PC-3 (cell line): ENCODE results near the gene TPST2. TPM values are rescaled to one million over a fixed set of nuclear protein-coding genes. Genes with fewer than 3 reads are reported as not detected.

Experiments
- ATAC-seq: fragments of 200-7000 bp; cut with Tn5 transposase; 2 replicates; pipeline ENCODE4 v1.9.1; 2020; ENCODE audit warnings: mild to moderate bottlenecking, moderate library complexity
- BruUV-seq: library from RNA; stranded (reverse); fragments of 400-500 nt; replicated peaks from 2 replicates; lab custom pipeline; 2021; lab: Mats Ljungman, UMichigan
- CTCF ChIA-PET: fragments of 300-600 bp; sonication (Branson Sonifier 250); formaldehyde crosslinking; loops from one replicate; lab custom pipeline; 2022; ENCODE audit warnings: antibody characterized with exemption; lab: Charles Lee
- POLR2A ChIA-PET: fragments of 300-600 bp; sonication (Branson Sonifier 250); formaldehyde crosslinking; loops from one replicate; lab custom pipeline; 2022; ENCODE audit warnings: antibody characterized with exemption; ENCODE audit not compliant: unreplicated experiment; lab: Charles Lee
- DNase-seq: peaks from one replicate; pipeline ENCODE4 v3.0.0-alpha.2; 2015
- H2AFZ ChIP-seq: fragments of 300-600 bp; sonication (generic); 2 replicates; pipeline ENCODE4 v1.6.0; 2016; ENCODE audit warnings: antibody characterized with exemption, low read length
- H3F3A ChIP-seq: fragments of 300-600 bp; sonication (generic); one replicate; pipeline ENCODE4 v1.6.0; 2017; ENCODE audit warnings: antibody characterized with exemption, low read length, control low read depth, mild to moderate bottlenecking; ENCODE audit not compliant: unreplicated experiment
- H3K27ac ChIP-seq: fragments of 300-600 bp; sonication (generic); 2 replicates; pipeline ENCODE4 v1.5.1; 2016; ENCODE audit warnings: mild to moderate bottlenecking, low read length
- H3K27me3 ChIP-seq: fragments of 300-600 bp; sonication (generic); 2 replicates; pipeline ENCODE4 v1.6.1; 2016; ENCODE audit warnings: low read length, mixed read lengths
- H3K36me3 ChIP-seq: fragments of 300-600 bp; sonication (generic); 2 replicates; pipeline ENCODE4 v1.6.1; 2016; ENCODE audit warnings: low read depth, mixed run types, low read length, mixed read lengths
- H3K4me1 ChIP-seq: fragments of 300-600 bp; sonication (generic); 2 replicates; pipeline ENCODE4 v1.5.1; 2016; ENCODE audit warnings: low read length; ENCODE audit not compliant: insufficient read depth
- H3K4me2 ChIP-seq: fragments of 300-600 bp; sonication (generic); 2 replicates; pipeline ENCODE4 v1.6.0; 2016; ENCODE audit warnings: low read length
- H3K4me3 ChIP-seq: fragments of 300-600 bp; sonication (generic); 2 replicates; pipeline ENCODE4 v1.5.1; 2016; ENCODE audit warnings: mild to moderate bottlenecking, low read length, mixed read lengths
- H3K79me2 ChIP-seq: fragments of 300-600 bp; sonication (generic); 2 replicates; pipeline ENCODE4 v1.6.1; 2017; ENCODE audit warnings: low read length, mixed read lengths
- H3K9ac ChIP-seq: fragments of 300-600 bp; sonication (generic); 2 replicates; pipeline ENCODE4 v1.6.0; 2016; ENCODE audit warnings: mild to moderate bottlenecking, low read length
- H3K9me2 ChIP-seq: fragments of 300-600 bp; sonication (generic); replicated peaks from 2 replicates; pipeline ENCODE4 v1.6.1; 2016; ENCODE audit warnings: mixed run types, low read length, mixed read lengths
- H3K9me3 ChIP-seq: fragments of 300-600 bp; sonication (generic); 2 replicates; pipeline ENCODE4 v1.6.1; 2016; ENCODE audit warnings: low read length, mixed read lengths
- H4K20me1 ChIP-seq: fragments of 300-600 bp; sonication (generic); 2 replicates; pipeline ENCODE4 v1.6.1; 2016; ENCODE audit warnings: low read length, mixed read lengths
- CTCF ChIP-seq: fragments of 300-600 bp; sonication (generic); conservative IDR thresholded peaks from 2 replicates; pipeline ENCODE4 v1.5.1; 2017; ENCODE audit warnings: antibody characterized with exemption, low read depth, mild to moderate bottlenecking, low read length
- EZH2 ChIP-seq: fragments of 300-600 bp; sonication (generic); IDR thresholded peaks from one replicate; pipeline ENCODE4 v1.6.1; 2017; ENCODE audit warnings: antibody characterized with exemption, mild to moderate bottlenecking, low read length; ENCODE audit not compliant: unreplicated experiment
- EZH2phosphoT487 ChIP-seq: fragments of 300-600 bp; sonication (generic); IDR thresholded peaks from 2 replicates; pipeline ENCODE4 v1.6.1; 2018; ENCODE audit warnings: mild to moderate bottlenecking, antibody characterized with exemption, low read length, borderline replicate concordance
- intact Hi-C: fragments of 100-400 bp; cut with micrococcal nuclease; formaldehyde crosslinking; loops from 2 replicates; pipeline ENCODE4 v1.9.0; 2023
- total RNA-seq: library from RNA; depleted of rRNA; stranded (reverse); fragments of >200 nt; gene quantifications from 2 replicates; pipeline ENCODE4 v1.2.3, GENCODE V29; 2014

TPST2 gene
- total RNA-seq, 1 experiment from 2014 or later, result 8.1 TPM

- Histone ChIP-seq H3K27me3 (no peaks in the 10 kb centered on the region), H3K4me1 (no peaks in the 10 kb centered on the region), H3K4me2 (no peak overlapping the region), H3K36me3 (no peaks in the 10 kb centered on the region), H3K4me3 (no peak overlapping the region), H3K9me2 (no peaks in the 10 kb centered on the region), H4K20me1 (no peaks in the 10 kb centered on the region), H3K27ac (no peak overlapping the region), H3F3A (no peaks in the 10 kb centered on the region), H3K79me2 (no peaks in the 10 kb centered on the region), H2AFZ (no peak overlapping the region), H3K9me3 (no peaks in the 10 kb centered on the region), H3K9ac (no peak overlapping the region)
- intact Hi-C loops, result no loop called here
- TF ChIP-seq CTCF (no peak), EZH2phosphoT487 (no peak), EZH2 (no peak)
- no peak for ATAC-seq
- no TSS peak for BruUV-seq
- CTCF ChIA-PET, result no interaction called here
- no peak for DNase-seq
- POLR2A ChIA-PET, result no interaction called here
These were observed 62.1 kb downstream of the TPST2 start for GRCh38 chr22:26527574-26528465.

GRCh38 chr22:26527167-26527566 lies 62.8 kb downstream of the TPST2 start:
- Histone ChIP-seq H3K27me3 (no peaks in the 10 kb centered on the region), H3K4me3 (no peak overlapping the region), H4K20me1 (no peaks in the 10 kb centered on the region), H3F3A (no peaks in the 10 kb centered on the region), H3K27ac (no peak overlapping the region), H3K79me2 (no peaks in the 10 kb centered on the region), H3K9me3 (no peaks in the 10 kb centered on the region), H3K36me3 (no peaks in the 10 kb centered on the region), H2AFZ (no peak overlapping the region), H3K9me2 (no peaks in the 10 kb centered on the region), H3K4me2 (no peak overlapping the region), H3K4me1 (no peaks in the 10 kb centered on the region), H3K9ac (no peak overlapping the region)
- ATAC-seq (no peak), DNase-seq (no peak)
- BruUV-seq, result no TSS peak
- CTCF ChIA-PET, result no interaction called here
- POLR2A ChIA-PET, result no interaction called here
- no peak for TF ChIP-seq CTCF
- no peak for TF ChIP-seq EZH2
- TF ChIP-seq EZH2phosphoT487, result no peak
- intact Hi-C loops, result no loop called here

- Histone ChIP-seq H2AFZ (no peak overlapping the region), H3K36me3 (no peaks in the 10 kb centered on the region), H3K27me3 (no peaks in the 10 kb centered on the region), H3K9me2 (no peaks in the 10 kb centered on the region), H3K27ac (no peak overlapping the region), H3K4me3 (no peak overlapping the region), H3K79me2 (no peaks in the 10 kb centered on the region), H3F3A (no peaks in the 10 kb centered on the region), H3K4me2 (no peak overlapping the region), H3K9ac (no peak overlapping the region), H3K4me1 (no peaks in the 10 kb centered on the region), H4K20me1 (no peaks in the 10 kb centered on the region), H3K9me3 (no peaks in the 10 kb centered on the region)
- CTCF ChIA-PET, result no interaction called here
- ATAC-seq (no peak), DNase-seq (no peak)
- no TSS peak for BruUV-seq
- TF ChIP-seq EZH2 (no peak), CTCF (no peak), EZH2phosphoT487 (no peak)
- intact Hi-C loops, result no loop called here
- POLR2A ChIA-PET, result no interaction called here
These were observed 63.9 kb downstream of the TPST2 start for GRCh38 chr22:26525946-26526564.
